Measurements from ENCODE around the gene C16orf78. TPM values are rescaled to one million over a fixed set of nuclear protein-coding genes. Genes with fewer than 3 reads are reported as not detected.

The C16orf78 gene
- not detected in 2 replicates for total RNA-seq (2021)
- Bru-seq, nascent RNA: not detected
- not detected for BruChase-seq, experiment 1, labeled RNA remaining after a 2-hour chase
- BruChase-seq, experiment 2, labeled RNA remaining after a 6-hour chase: not detected
- long read RNA-seq: 0 reads

GRCh38 chr16:49373504-49373903 is at the start of gene C16orf78:
C16orf78 (plus strand) TSS chr16:49373804; CDS start chr16:49373940, 136 bp downstream.
- no peak within 1 kb of the TSS for H3K4me2 ChIP-seq
- no TSS peak for BruUV-seq (replicated peaks)
- ChIA-PET POLR2A (ENCODE audit: unreplicated experiment) (no interaction called here), CTCF (no interaction called here)
- no peak within 1 kb of the TSS for H2AFZ ChIP-seq
- no peaks in the 10 kb centered on the region for H3K36me3 ChIP-seq (ENCODE audit: low read depth)
- H3K79me2 ChIP-seq (ENCODE audit: low read depth): no peaks in the 10 kb centered on the region
- H3K27ac ChIP-seq: no peak within 1 kb of the TSS
- H3K9me3 ChIP-seq (ENCODE audit: insufficient read depth, low read depth): no peaks in the 10 kb centered on the region
- no peaks in the 10 kb centered on the region for H3K4me1 ChIP-seq (replicated peaks; ENCODE audit: insufficient read depth)
- DNase-seq: no peak
- H3K9me2 ChIP-seq (ENCODE audit: insufficient read depth): no peaks in the 10 kb centered on the region
- H3F3A ChIP-seq (ENCODE audit: insufficient read depth, low read depth): no peaks in the 10 kb centered on the region
- no peak within 1 kb of the TSS for H3K4me3 ChIP-seq
- intact Hi-C loops (cut with micrococcal nuclease; ENCODE audit: unreplicated experiment): no loop called here
- H4K20me1 ChIP-seq (ENCODE audit: insufficient read depth): no peaks in the 10 kb centered on the region
- TF ChIP-seq EZH2 (IDR thresholded peaks at IDR 0.05; ENCODE audit: low read depth) (no peak), CTCF (conservative IDR thresholded peaks at IDR 0.05) (no peak)
- peaks cover 18% of the 10 kb centered on the region for H3K27me3 ChIP-seq (ENCODE audit: insufficient read depth, low read depth)

- intact Hi-C loops (cut with micrococcal nuclease; ENCODE audit: unreplicated experiment): no loop called here
- POLR2A ChIA-PET (ENCODE audit: unreplicated experiment): no interaction called here
- H3K27me3 ChIP-seq (ENCODE audit: insufficient read depth, low read depth): peaks cover 32% of the 10 kb centered on the region
- H3K36me3 ChIP-seq (ENCODE audit: low read depth): no peaks in the 10 kb centered on the region
- no TSS peak for BruUV-seq (replicated peaks)
- TF ChIP-seq CTCF (conservative IDR thresholded peaks at IDR 0.05) (no peak), EZH2 (IDR thresholded peaks at IDR 0.05; ENCODE audit: low read depth) (no peak)
- no peak overlapping the region for H2AFZ ChIP-seq
- H3K79me2 ChIP-seq (ENCODE audit: low read depth): no peaks in the 10 kb centered on the region
- H3K4me2 ChIP-seq: no peak overlapping the region
- H3K4me1 ChIP-seq (replicated peaks; ENCODE audit: insufficient read depth): no peaks in the 10 kb centered on the region
- CTCF ChIA-PET: no interaction called here
- H3F3A ChIP-seq (ENCODE audit: insufficient read depth, low read depth): no peaks in the 10 kb centered on the region
- H4K20me1 ChIP-seq (ENCODE audit: insufficient read depth): no peaks in the 10 kb centered on the region
- H3K27ac ChIP-seq: no peak overlapping the region
- no peak for DNase-seq
- no peak overlapping the region for H3K4me3 ChIP-seq
- no peaks in the 10 kb centered on the region for H3K9me2 ChIP-seq (ENCODE audit: insufficient read depth)
- no peaks in the 10 kb centered on the region for H3K9me3 ChIP-seq (ENCODE audit: insufficient read depth, low read depth)
These were observed 48.9 kb upstream of the C16orf78 start for GRCh38 chr16:49324703-49325102.

GRCh38 chr16:49327466-49327865 is 46.1 kb upstream of the C16orf78 start:
- Histone ChIP-seq H3K27ac (no peak overlapping the region), H2AFZ (no peak overlapping the region), H3K4me1 (replicated peaks; ENCODE audit: insufficient read depth) (no peaks in the 10 kb centered on the region), H3K36me3 (ENCODE audit: low read depth) (no peaks in the 10 kb centered on the region), H4K20me1 (ENCODE audit: insufficient read depth) (no peaks in the 10 kb centered on the region), H3K9me2 (ENCODE audit: insufficient read depth) (no peaks in the 10 kb centered on the region), H3F3A (ENCODE audit: insufficient read depth, low read depth) (no peaks in the 10 kb centered on the region), H3K79me2 (ENCODE audit: low read depth) (no peaks in the 10 kb centered on the region), H3K4me3 (no peak overlapping the region), H3K27me3 (ENCODE audit: insufficient read depth, low read depth) (peaks cover 36% of the 10 kb centered on the region), H3K9me3 (ENCODE audit: insufficient read depth, low read depth) (no peaks in the 10 kb centered on the region), H3K4me2 (no peak overlapping the region)
- no peak for DNase-seq
- CTCF ChIA-PET: no interaction called here
- BruUV-seq (replicated peaks): no TSS peak
- intact Hi-C loops (cut with micrococcal nuclease; ENCODE audit: unreplicated experiment): no loop called here
- POLR2A ChIA-PET (ENCODE audit: unreplicated experiment): no interaction called here
- TF ChIP-seq CTCF (conservative IDR thresholded peaks at IDR 0.05) (no peak), EZH2 (IDR thresholded peaks at IDR 0.05; ENCODE audit: low read depth) (no peak)

All from PC-9 (cell line).